Endothelial cell of umbilical vein (primary cell): ENCODE results near the gene FAM234B. TPM values are rescaled to one million over a fixed set of nuclear protein-coding genes. Genes with fewer than 3 reads are reported as not detected.

Source experiments
- BruUV-seq: library from RNA; stranded (reverse); fragments of 400-500 nt; replicated peaks from 2 replicates; lab custom pipeline; 2021; lab: Mats Ljungman, UMichigan
- CTCF ChIA-PET: fragments of 300-600, 350-600 bp; sonication (Branson Sonifier 250); formaldehyde crosslinking; loops from one replicate; lab custom pipeline; 2021; ENCODE audit warnings: antibody characterized with exemption, inconsistent platforms; lab: Charles Lee
- POLR2A ChIA-PET: fragments of 300-600, 350-600 bp; sonication (Branson Sonifier 250); formaldehyde crosslinking; loops from one replicate; lab custom pipeline; 2021; ENCODE audit warnings: antibody characterized with exemption, inconsistent platforms; lab: Charles Lee
- DNase-seq: peaks from one replicate; pipeline ENCODE4 v3.0.0-alpha.2; 2011; ENCODE audit warnings: low read depth, low spot score
- FAIRE-seq: peaks from 2 replicates; lab custom pipeline; 2011; peaks lifted over from hg19 to GRCh38; lab: Jason Lieb, UNC
- H2AFZ ChIP-seq: 2 replicates; pipeline ENCODE4 v1.6.0; 2012; ENCODE audit warnings: low read depth, low read length, control low read depth, inconsistent platforms
- H3K27ac ChIP-seq: 2 replicates; pipeline ENCODE4 v1.5.1; 2011; ENCODE audit warnings: low read depth, mild to moderate bottlenecking, control low read depth, low read length, moderate library complexity; ENCODE audit not compliant: insufficient read depth
- H3K27me3 ChIP-seq, 2 experiments: 2 replicates each; pipeline versions ENCODE4 v1.6.0 to v1.6.1; 2011; ENCODE audit warnings: low read length in 2 of 2, mixed read lengths in 1 of 2; ENCODE audit not compliant: control insufficient read depth in 2 of 2, insufficient read depth in 2 of 2
- H3K36me3 ChIP-seq, 2 experiments: 2 replicates in 1 of 2; 3 replicates in 1 of 2; pipeline ENCODE4 v1.5.1; 2011; ENCODE audit warnings: low read length in 2 of 2, mild to moderate bottlenecking in 1 of 2, moderate library complexity in 1 of 2; ENCODE audit not compliant: control insufficient read depth in 2 of 2, insufficient read depth in 2 of 2; ENCODE audit errors: extremely low read depth in 1 of 2
- H3K4me1 ChIP-seq: 3 replicates; pipeline ENCODE4 v1.5.1; 2011; ENCODE audit warnings: mild to moderate bottlenecking, low read length; ENCODE audit not compliant: control insufficient read depth, insufficient read depth; ENCODE audit errors: extremely low read depth
- H3K4me2 ChIP-seq: 2 replicates; pipeline ENCODE4 v1.6.1; 2011; ENCODE audit warnings: low read length, control low read depth, mixed read lengths; ENCODE audit not compliant: insufficient read depth
- H3K4me3 ChIP-seq, 3 experiments: fragments of 200-600 bp in 1 of 3; sonication (generic), shearing (Covaris generic) in 1 of 3; replicated peaks in 1 of 3; 2 replicates each; pipeline ENCODE4 v1.5.1; 2011 to 2016; ENCODE audit warnings: control low read depth in 3 of 3, low read length in 3 of 3, mild to moderate bottlenecking in 2 of 3, inconsistent platforms in 1 of 3, low read depth in 1 of 3, moderate library complexity in 1 of 3; ENCODE audit not compliant: insufficient read depth in 1 of 3
- H3K79me2 ChIP-seq: 2 replicates; pipeline ENCODE4 v1.6.0; 2012; ENCODE audit warnings: low read length, inconsistent platforms; ENCODE audit not compliant: control insufficient read depth, insufficient read depth
- H3K9ac ChIP-seq: replicated peaks from 2 replicates; pipeline ENCODE3; 2011; ENCODE audit warnings: low read length, control low read depth; ENCODE audit not compliant: insufficient read depth; ENCODE audit errors: extremely low read depth
- H3K9me1 ChIP-seq: replicated peaks from 3 replicates; pipeline ENCODE4 v1.6.0; 2011; ENCODE audit warnings: mild to moderate bottlenecking, low read length; ENCODE audit not compliant: control insufficient read depth, insufficient read depth; ENCODE audit errors: extremely low read depth
- H3K9me3 ChIP-seq: replicated peaks from 2 replicates; pipeline ENCODE4 v1.5.1; 2012; ENCODE audit warnings: low read length, inconsistent platforms; ENCODE audit not compliant: control insufficient read depth, insufficient read depth
- H4K20me1 ChIP-seq: replicated peaks from 2 replicates; pipeline ENCODE3; 2011; ENCODE audit warnings: mild to moderate bottlenecking, low read length; ENCODE audit not compliant: control insufficient read depth, insufficient read depth; ENCODE audit errors: extremely low read depth
- EZH2 ChIP-seq: IDR thresholded peaks from 2 replicates; pipeline ENCODE4 v1.6.1; 2012; ENCODE audit warnings: borderline replicate concordance, low read depth, mild to moderate bottlenecking, moderate library complexity, low read length, inconsistent platforms; ENCODE audit not compliant: severe bottlenecking
- FOS ChIP-seq: IDR thresholded peaks from 2 replicates; pipeline ENCODE4 v1.6.1; 2011; ENCODE audit warnings: mild to moderate bottlenecking, low read length, moderate library complexity, borderline replicate concordance; ENCODE audit not compliant: insufficient read depth
- GATA2 ChIP-seq: IDR thresholded peaks from 2 replicates; pipeline ENCODE4 v1.7.0; 2011; ENCODE audit warnings: low read depth, mild to moderate bottlenecking, moderate library complexity, mixed read lengths, low read length; ENCODE audit not compliant: insufficient read length, insufficient read depth
- MYC ChIP-seq: IDR thresholded peaks from one replicate; pipeline ENCODE4 v1.6.1; 2011; ENCODE audit warnings: mild to moderate bottlenecking, low read depth, low read length
- POLR2A ChIP-seq: IDR thresholded peaks from 2 replicates; pipeline ENCODE4 v1.6.1; 2012; ENCODE audit warnings: low read depth, mild to moderate bottlenecking, control low read depth, low read length
- POLR2AphosphoS5 ChIP-seq: IDR thresholded peaks from 2 replicates; pipeline ENCODE4 v1.6.1; 2012; ENCODE audit warnings: low read depth, mild to moderate bottlenecking, control low read depth, low read length, moderate library complexity; ENCODE audit not compliant: insufficient read depth
- dilution Hi-C: fragments of 300-500 bp; cut with MboI; formaldehyde crosslinking; loops from one replicate; pipeline ENCODE4 v1.15.0; 2019; ENCODE audit warnings: low sequenced_read_pairs; ENCODE audit not compliant: extremely low pct_ligation_motif_present
- intact Hi-C: fragments of 100-400 bp; cut with micrococcal nuclease; formaldehyde crosslinking; loops from one replicate; pipeline ENCODE4 v1.10.0; 2022
- polyA plus RNA-seq, 4 experiments: library from polyadenylated mRNA; depleted of rRNA in 3 of 4; stranded (reverse) in 3 of 4; unstranded in 1 of 4; fragments of >200 nt; gene quantifications; 2 replicates each; pipeline versions ENCODE4 v1.2.1 to v1.2.3, GENCODE V29; 2011 to 2012; ENCODE audit warnings: missing spikeins in 1 of 4
- total RNA-seq: library from RNA; stranded (reverse); gene quantifications from 2 replicates; pipeline ENCODE4 v1.2.3, GENCODE V29; 2021
- TF ChIP-seq, protein P1 (sequence below), 2 donors: IDR thresholded peaks; 1 replicate in 1 of 2; 2 replicates in 1 of 2; pipeline ENCODE4 v1.5.1; 2011; ENCODE audit warnings: low read length in 2 of 2, mild to moderate bottlenecking in 2 of 2, moderate library complexity in 2 of 2, control low read depth in 1 of 2, inconsistent platforms in 1 of 2, low read depth in 1 of 2; ENCODE audit not compliant: insufficient read depth in 1 of 2; ENCODE audit errors: extremely low read depth in 1 of 2
- TF ChIP-seq, protein P2 (sequence below): IDR thresholded peaks from 2 replicates; pipeline ENCODE4 v1.6.1; 2011; ENCODE audit not compliant: insufficient read depth, insufficient read length

The FAM234B gene
- total and polyA plus RNA-seq, 2 donors (not counting 3 experiments of a cell fraction or from before 2014, with no cell fraction given): 4.9 to 13.2 TPM

DNA sequence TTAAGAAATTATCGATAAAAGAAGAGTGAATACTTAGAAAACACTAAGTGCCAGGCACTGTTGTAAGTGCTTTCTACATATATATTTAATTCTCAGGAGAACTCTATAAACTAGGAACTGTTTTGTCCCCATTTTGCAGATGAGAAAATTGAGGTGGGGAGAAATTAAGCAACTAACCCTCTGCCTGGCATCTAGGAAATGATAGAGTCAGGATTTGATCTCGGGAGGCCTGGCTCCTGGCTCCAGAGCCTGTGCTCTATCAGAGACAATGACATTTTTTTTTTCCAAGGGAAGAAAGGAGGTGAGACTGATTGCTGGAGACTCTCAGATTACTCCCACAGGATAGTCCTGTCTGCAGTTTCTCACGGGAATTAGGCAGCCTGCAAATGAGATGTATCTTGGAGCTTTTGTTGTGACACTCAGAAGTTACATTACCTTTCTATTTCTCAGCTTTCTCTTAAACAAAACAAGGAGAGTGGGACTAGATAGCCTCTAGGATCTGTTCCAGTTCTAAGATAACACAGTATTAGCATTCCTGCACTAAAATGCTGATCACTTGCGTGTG lies 1.4 kb upstream of the FAM234B start:
- H3K36me3 ChIP-seq: no peaks in the 10 kb centered on the region
- no peak overlapping the region for H3K4me2 ChIP-seq
- ChIA-PET POLR2A (no interaction called here), CTCF (interaction anchor here (1.3 to 3.0 kb wide), 3 partner anchors 56 to 169 kb away, joined by 5 to 20 read pairs (median 11); no protein-coding TSS in a partner anchor)
- H4K20me1 ChIP-seq: no peaks in the 10 kb centered on the region
- H3K9me3 ChIP-seq: no peaks in the 10 kb centered on the region
- H3K4me3 ChIP-seq: no peak overlapping the region
- H3K27ac ChIP-seq: no peak overlapping the region
- DNase-seq (no peak), FAIRE-seq (no peak)
- TF ChIP-seq POLR2AphosphoS5 (no peak), POLR2A (no peak), EZH2 (no peak), FOS (no peak), GATA2 (no peak), MYC (no peak)
- TF ChIP-seq, protein P1, sequence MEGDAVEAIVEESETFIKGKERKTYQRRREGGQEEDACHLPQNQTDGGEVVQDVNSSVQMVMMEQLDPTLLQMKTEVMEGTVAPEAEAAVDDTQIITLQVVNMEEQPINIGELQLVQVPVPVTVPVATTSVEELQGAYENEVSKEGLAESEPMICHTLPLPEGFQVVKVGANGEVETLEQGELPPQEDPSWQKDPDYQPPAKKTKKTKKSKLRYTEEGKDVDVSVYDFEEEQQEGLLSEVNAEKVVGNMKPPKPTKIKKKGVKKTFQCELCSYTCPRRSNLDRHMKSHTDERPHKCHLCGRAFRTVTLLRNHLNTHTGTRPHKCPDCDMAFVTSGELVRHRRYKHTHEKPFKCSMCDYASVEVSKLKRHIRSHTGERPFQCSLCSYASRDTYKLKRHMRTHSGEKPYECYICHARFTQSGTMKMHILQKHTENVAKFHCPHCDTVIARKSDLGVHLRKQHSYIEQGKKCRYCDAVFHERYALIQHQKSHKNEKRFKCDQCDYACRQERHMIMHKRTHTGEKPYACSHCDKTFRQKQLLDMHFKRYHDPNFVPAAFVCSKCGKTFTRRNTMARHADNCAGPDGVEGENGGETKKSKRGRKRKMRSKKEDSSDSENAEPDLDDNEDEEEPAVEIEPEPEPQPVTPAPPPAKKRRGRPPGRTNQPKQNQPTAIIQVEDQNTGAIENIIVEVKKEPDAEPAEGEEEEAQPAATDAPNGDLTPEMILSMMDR (IDR thresholded peaks at IDR 0.05; ENCODE audit: extremely low read depth in 1 of 2, insufficient read depth in 1 of 2, low read depth in 1 of 2, low read length in 2 of 2): no peak
- TF ChIP-seq, protein P2, sequence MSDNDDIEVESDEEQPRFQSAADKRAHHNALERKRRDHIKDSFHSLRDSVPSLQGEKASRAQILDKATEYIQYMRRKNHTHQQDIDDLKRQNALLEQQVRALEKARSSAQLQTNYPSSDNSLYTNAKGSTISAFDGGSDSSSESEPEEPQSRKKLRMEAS: no peak
- no peak overlapping the region for H2AFZ ChIP-seq
- no peak overlapping the region for H3K9ac ChIP-seq
- H3K79me2 ChIP-seq: no peaks in the 10 kb centered on the region
- peaks cover 2% of the 10 kb centered on the region in 2 experiments for H3K27me3 ChIP-seq
- no peaks in the 10 kb centered on the region for H3K9me1 ChIP-seq
- dilution Hi-C loops (no loop called here), intact Hi-C loops (no loop called here)
- BruUV-seq: no TSS peak
- H3K4me1 ChIP-seq: peaks cover 10% of the 10 kb centered on the region
